Measurements from ENCODE around the gene RHOB. TPM values are rescaled to one million over a fixed set of nuclear protein-coding genes. Genes with fewer than 3 reads are reported as not detected.
A peak's percentile ranks its signal among the peaks of the same experiment; 100 is the strongest.

The RHOB gene
- total and polyA plus RNA-seq, 12 donors, result 105 to 337 (median 159) TPM

- no peak for DNase-seq
- Histone ChIP-seq H3K27me3 (no peaks in the 10 kb centered on the region), H3K4me3 (no peak overlapping the region), H3K27ac (peak overlapping the region in 6 of 10 donors; percentile 5 to 93 (median 64)), H3K36me3 (no peaks in the 10 kb centered on the region), H3K4me1 (peaks cover 6 to 66% (median 32%) of the 10 kb centered on the region in 9 donors), H3K9me3 (no peaks in the 10 kb centered on the region)
- TF ChIP-seq CTCF (IDR thresholded peaks at IDR 0.05), result no peak
- intact Hi-C loops (cut with DNase I), result loop anchor here in 1 of 10 donors (5.0 kb wide), 1 partner anchor 41 kb away; no protein-coding TSS in a partner anchor
- WGBS, 2 donors, result 88 to 91% methylated on average over 6 of the region's 6 CpGs
- no peak for ATAC-seq
These were observed 23.5 kb upstream of the RHOB start for GRCh38 chr2:20423359-20423758.

GRCh38 chr2:20423847-20424246, 23.0 kb upstream of the RHOB start:
- H3K4me3 ChIP-seq, result peak overlapping the region in 1 of 10 donors; percentile 37
- 90 to 98% methylated on average over 2 of the region's 2 CpGs for WGBS, 2 donors
- H3K27me3 ChIP-seq, result no peaks in the 10 kb centered on the region
- no peak for TF ChIP-seq CTCF (IDR thresholded peaks at IDR 0.05)
- ATAC-seq (no peak), DNase-seq (no peak)
- H3K4me1 ChIP-seq, result peaks cover 6 to 63% (median 32%) of the 10 kb centered on the region in 9 donors
- no peaks in the 10 kb centered on the region for H3K36me3 ChIP-seq
- intact Hi-C loops (cut with DNase I), result loop anchor here in 1 of 10 donors (5.0 kb wide), 1 partner anchor 42 kb away; no protein-coding TSS in a partner anchor
- H3K9me3 ChIP-seq, result no peaks in the 10 kb centered on the region
- peak overlapping the region in 6 of 10 donors; percentile 52 to 93 (median 62) for H3K27ac ChIP-seq

- Histone ChIP-seq H3K4me3 (peak overlapping the region in 2 of 10 donors; percentile 5 to 37), H3K4me1 (peaks cover 6 to 65% (median 33%) of the 10 kb centered on the region in 9 donors), H3K36me3 (no peaks in the 10 kb centered on the region), H3K27me3 (no peaks in the 10 kb centered on the region), H3K9me3 (no peaks in the 10 kb centered on the region), H3K27ac (peak overlapping the region in 6 of 10 donors; percentile 52 to 93 (median 62))
- peak in 7 of 8 donors; percentile 19 to 47 (median 32) for ATAC-seq
- intact Hi-C loops (cut with DNase I), result loop anchor here in 1 of 10 donors (5.0 kb wide), 1 partner anchor 42 kb away; no protein-coding TSS in a partner anchor
- WGBS, 2 donors, result 66 to 68% methylated on average over 15 of the region's 15 CpGs
- peak; percentile 50 to 55 for DNase-seq
- TF ChIP-seq CTCF (IDR thresholded peaks at IDR 0.05), result no peak
These were observed 22.3 kb upstream of the RHOB start for GRCh38 chr2:20424300-20425290.

- no peaks in the 10 kb centered on the region for H3K36me3 ChIP-seq
- peaks cover 6 to 71% (median 38%) of the 10 kb centered on the region in 9 donors for H3K4me1 ChIP-seq
- H3K9me3 ChIP-seq, result no peaks in the 10 kb centered on the region
- H3K27me3 ChIP-seq, result no peaks in the 10 kb centered on the region
- WGBS, 2 donors, result 94 to 96% methylated on average over 6 of the region's 6 CpGs
- intact Hi-C loops (cut with DNase I), result no loop called here
- no peak for TF ChIP-seq CTCF (IDR thresholded peaks at IDR 0.05)
- no peak for ATAC-seq
- DNase-seq, result no peak
- H3K27ac ChIP-seq, result peak overlapping the region in 4 of 10 donors; percentile 58 to 93 (median 64)
- H3K4me3 ChIP-seq, result no peak overlapping the region
These were observed 21.4 kb upstream of the RHOB start for GRCh38 chr2:20425371-20425881.

All from heart right ventricle (tissue), 16 donors.